Glomerular visceral epithelial cell (primary cell): Measurements from ENCODE around the gene SOWAHB.

ENCODE experiments used
- DNase-seq: peaks from one replicate; pipeline ENCODE4 v3.0.0-alpha.2; 2016; ENCODE audit errors: extremely low spot score

The SOWAHB gene

DNA sequence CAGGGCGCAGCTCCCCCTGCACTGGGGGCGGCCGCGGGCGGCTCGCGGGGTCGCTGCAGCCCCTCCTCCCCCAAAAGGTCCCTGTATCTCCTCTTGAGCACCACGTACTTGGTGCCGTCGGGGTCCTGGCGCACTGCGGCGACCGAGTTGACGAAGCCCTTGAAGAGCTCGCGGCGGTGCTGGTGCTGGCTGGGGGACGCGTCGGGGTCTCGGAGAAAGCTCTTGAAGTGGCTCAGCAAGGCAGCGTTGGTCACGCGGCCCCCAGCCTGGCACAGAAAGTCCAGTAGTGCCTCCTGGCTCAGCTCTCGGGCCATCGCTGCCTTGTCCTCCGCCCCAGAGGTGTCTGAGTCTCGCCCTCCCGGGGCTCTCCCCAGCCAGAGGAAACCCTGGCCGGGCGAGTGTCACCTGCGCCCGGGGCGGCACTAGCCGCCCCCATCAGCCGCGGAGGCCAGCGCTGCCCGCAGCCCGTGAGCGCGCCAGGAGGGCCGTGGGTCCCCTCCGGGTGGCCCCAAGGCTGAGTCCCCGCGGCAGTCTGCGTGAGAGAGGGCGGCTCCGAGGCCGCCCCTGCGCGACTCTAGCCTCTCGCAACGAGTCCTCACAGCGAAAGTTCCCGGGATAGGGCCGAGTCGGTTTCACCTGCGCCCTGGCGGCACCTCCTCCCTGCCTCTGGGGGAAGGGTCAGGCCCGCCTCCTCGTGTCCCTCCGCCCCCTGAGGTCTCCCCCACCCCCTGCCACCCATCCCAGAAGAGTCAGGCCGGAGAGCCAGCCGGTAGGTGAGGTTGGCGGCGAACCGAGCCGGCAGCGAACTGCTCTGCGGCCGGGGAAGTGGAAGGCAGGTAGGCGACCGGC is at the start of gene SOWAHB:
Gene SOWAHB, minus strand, starts transcription at position 609 of the 849 bp plus-strand sequence. Its CDS starts 295 bp downstream, at position 314.
- DNase-seq: peak; percentile 63

GRCh38 chr4:76947369-76947768 is 49.4 kb upstream of the SOWAHB start:
- no peak for DNase-seq

GRCh38 chr4:76943790-76944189 is 45.8 kb upstream of the SOWAHB start:
- no peak for DNase-seq

DNA sequence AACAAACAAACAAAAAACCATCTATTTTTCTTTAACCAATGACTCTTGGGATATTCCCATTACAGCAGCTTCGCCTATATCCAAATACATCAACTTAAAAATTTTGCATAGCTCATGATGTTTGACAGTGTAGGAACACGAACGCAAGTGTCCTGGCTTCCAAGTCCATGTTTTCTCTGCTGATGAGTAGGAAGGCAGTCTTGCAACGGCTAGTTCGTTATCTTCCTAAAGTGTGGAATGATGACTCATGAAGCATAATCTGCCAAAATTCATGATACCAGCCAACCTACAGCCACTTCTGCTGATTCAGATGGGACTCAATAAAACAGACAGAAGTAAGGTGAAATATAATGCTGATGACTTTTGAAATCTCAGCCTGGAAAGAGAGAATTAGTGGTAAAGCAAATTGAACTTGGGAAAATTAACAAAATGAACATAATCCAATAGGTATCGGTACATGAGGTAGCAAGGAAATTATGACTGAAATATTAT is 45.2 kb upstream of the SOWAHB start:
- DNase-seq: no peak

GRCh38 chr4:76939184-76939583 is 41.2 kb upstream of the SOWAHB start:
- no peak for DNase-seq

- DNase-seq: no peak
Observed at GRCh38 chr4:76931576-76932276, 33.8 kb upstream of the SOWAHB start.

DNA sequence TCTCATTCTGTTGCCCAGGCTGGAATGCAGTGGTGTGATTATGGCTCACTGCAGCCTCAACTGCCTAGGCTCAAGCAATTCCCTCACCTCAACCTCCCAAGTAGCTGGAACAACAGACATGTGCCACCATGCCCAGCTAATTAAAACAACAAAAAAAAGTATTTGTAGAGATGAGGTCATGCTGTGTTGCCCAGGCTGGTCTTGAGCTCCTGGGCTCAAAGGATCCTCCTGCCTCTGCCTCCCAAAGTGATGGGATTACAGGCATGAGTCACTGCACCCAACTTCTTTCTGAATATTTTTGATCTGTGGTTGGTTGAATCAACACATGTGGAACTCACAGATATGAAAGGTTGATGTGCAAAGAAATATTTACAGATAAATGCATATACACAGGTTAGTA is 33.1 kb upstream of the SOWAHB start:
- peak; percentile 47 for DNase-seq

DNA sequence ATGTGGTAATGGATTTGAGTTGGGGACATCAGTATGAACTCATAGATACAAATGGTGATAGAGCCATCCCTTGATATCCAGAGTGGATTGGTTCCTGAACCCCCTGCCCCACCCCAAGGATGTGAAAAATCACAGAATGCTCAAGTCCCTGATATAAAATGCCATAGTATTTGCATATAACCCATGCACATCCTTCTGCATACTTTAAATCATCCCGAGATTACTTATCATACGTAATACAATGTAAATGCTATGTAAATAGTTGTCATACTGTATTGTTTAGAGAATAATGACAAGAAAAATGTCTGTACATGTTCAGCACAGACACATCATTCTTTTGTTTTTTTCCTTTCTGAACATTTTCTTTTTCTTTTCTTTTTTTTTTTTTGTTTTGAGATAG is 32.7 kb upstream of the SOWAHB start:
- no peak for DNase-seq

- DNase-seq: no peak
Observed at GRCh38 chr4:76926841-76927240, 28.9 kb upstream of the SOWAHB start.

GRCh38 chr4:76923619-76924357 is 25.8 kb upstream of the SOWAHB start:
- DNase-seq: no peak

DNA sequence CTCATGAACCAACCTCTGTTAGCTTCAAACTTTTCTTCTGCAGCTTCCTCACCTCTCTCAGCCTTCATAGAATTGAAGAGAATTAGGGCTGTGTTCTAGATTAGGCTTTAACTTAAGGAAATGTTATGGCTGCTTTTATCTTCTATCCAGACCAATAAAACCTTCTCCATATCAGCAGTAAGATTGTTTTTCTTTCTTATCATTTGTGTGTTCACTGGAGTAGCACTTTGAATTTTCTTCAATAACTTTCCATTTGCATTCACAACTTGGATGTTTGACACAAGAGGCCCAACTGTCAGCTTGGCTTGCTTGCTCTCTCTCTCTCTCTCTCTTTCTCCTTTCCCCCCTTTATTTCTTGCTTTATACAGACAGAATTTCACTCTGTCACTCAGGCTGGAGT is 22.8 kb upstream of the SOWAHB start:
- no peak for DNase-seq

DNA sequence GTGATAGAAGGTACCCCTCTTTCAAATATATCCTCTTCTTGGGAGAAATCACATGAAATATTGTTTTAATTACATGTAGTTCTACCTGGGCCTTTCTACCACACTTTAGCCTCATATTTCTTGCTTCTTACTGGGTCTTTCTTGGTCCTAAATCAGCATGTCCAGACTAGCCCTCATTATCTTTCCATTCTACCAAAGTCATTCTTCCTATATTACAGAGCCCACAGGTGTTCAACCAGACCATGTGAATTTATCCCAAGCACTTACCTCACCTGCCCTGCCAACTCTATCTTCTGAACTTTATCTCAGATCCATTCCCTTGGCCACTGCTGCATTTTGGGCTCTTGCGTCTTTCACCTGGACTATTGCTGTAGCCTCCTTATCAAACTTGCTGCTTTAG is 11.8 kb upstream of the SOWAHB start:
- DNase-seq: no peak

GRCh38 chr4:76905521-76905920 is 7.6 kb upstream of the SOWAHB start:
- peak; percentile 58 for DNase-seq

- DNase-seq: no peak
Observed at GRCh38 chr4:76904646-76905190, 6.8 kb upstream of the SOWAHB start.

- no peak for DNase-seq
Observed at GRCh38 chr4:76902233-76902890, 4.4 kb upstream of the SOWAHB start.

GRCh38 chr4:76898949-76899645 is 1.2 kb upstream of the SOWAHB start:
- no peak for DNase-seq

- no peak for DNase-seq
Observed at GRCh38 chr4:76898385-76898692, 395 bp upstream of the SOWAHB start.

- DNase-seq: peak; percentile 53
Observed at GRCh38 chr4:76896614-76897535, 1.1 kb downstream of the SOWAHB start.

GRCh38 chr4:76896048-76896447 is 1.9 kb downstream of the SOWAHB start:
- no peak for DNase-seq

GRCh38 chr4:76895619-76896018 is 2.3 kb downstream of the SOWAHB start:
- no peak for DNase-seq
